UCSD-AML1 (cell line): ENCODE results near the gene SPTBN1.

Source experiments
- DNase-seq: peaks from one replicate; lab custom pipeline; 2025; ENCODE audit not compliant: unreplicated experiment; lab: John Stamatoyannopoulos, UW

Gene SPTBN1

GRCh38 chr2:54570925-54571694, 115.0 kb downstream of the SPTBN1 start:
- peak; percentile 81 for DNase-seq

- DNase-seq, result no peak
Measured at GRCh38 chr2:54572262-54572635, 116.1 kb downstream of the SPTBN1 start.

- no peak for DNase-seq
Measured at GRCh38 chr2:54572636-54573536, 116.8 kb downstream of the SPTBN1 start.

GRCh38 chr2:54573537-54573919, 117.4 kb downstream of the SPTBN1 start:
- DNase-seq, result no peak

- peak; percentile 39 for DNase-seq
Measured at GRCh38 chr2:54574107-54574859, 118.2 kb downstream of the SPTBN1 start.

GRCh38 chr2:54574860-54575247, 118.7 kb downstream of the SPTBN1 start:
- no peak for DNase-seq

- no peak for DNase-seq
Measured at GRCh38 chr2:54575379-54575888, 119.3 kb downstream of the SPTBN1 start.

- DNase-seq, result no peak
Measured at GRCh38 chr2:54577035-54577434, 120.9 kb downstream of the SPTBN1 start.

- DNase-seq, result no peak
Measured at GRCh38 chr2:54577944-54578647, 122.0 kb downstream of the SPTBN1 start.

GRCh38 chr2:54578648-54579045, 122.5 kb downstream of the SPTBN1 start:
- DNase-seq, result no peak

GRCh38 chr2:54579061-54579681, 123.0 kb downstream of the SPTBN1 start:
- DNase-seq, result no peak

- peak; percentile 40 for DNase-seq
Measured at GRCh38 chr2:54579682-54580620, 123.8 kb downstream of the SPTBN1 start.

- no peak for DNase-seq
Measured at GRCh38 chr2:54581326-54582039, 125.4 kb downstream of the SPTBN1 start.

- no peak for DNase-seq
Measured at GRCh38 chr2:54582987-54583386, 126.9 kb downstream of the SPTBN1 start.

- DNase-seq, result no peak
Measured at GRCh38 chr2:54584598-54584997, 128.5 kb downstream of the SPTBN1 start.

GRCh38 chr2:54585136-54585733, 129.1 kb downstream of the SPTBN1 start:
- no peak for DNase-seq

- no peak for DNase-seq
Measured at GRCh38 chr2:54586062-54586461, 129.9 kb downstream of the SPTBN1 start.

- no peak for DNase-seq
Measured at GRCh38 chr2:54586494-54586893, 130.4 kb downstream of the SPTBN1 start.
